ENCODE results near the gene ARFIP1. TPM values are rescaled to one million over a fixed set of nuclear protein-coding genes. Genes with fewer than 3 reads are reported as not detected.

ARFIP1 gene
- total RNA-seq, 2 experiments from 2014 or later: 8.4 to 10.5 TPM

GRCh38 chr4:152785639-152786615, 6.2 kb downstream of the ARFIP1 start:
- no peaks in the 10 kb centered on the region for H3K9me3 Mint-ChIP-seq (ENCODE audit: low read depth)
- ATAC-seq (no peak), DNase-seq (no peak)
- ChIA-PET POLR2A (interaction anchor here (0.6 kb wide), 1 partner anchor 10 kb away, joined by 3 read pairs; no protein-coding TSS in a partner anchor), CTCF (interaction anchor here (0.9 to 1.5 kb wide), 3 partner anchors 8 to 20 kb away, joined by 3 to 5 read pairs (median 3); no protein-coding TSS in a partner anchor)
- peaks cover 4% of the 10 kb centered on the region for H3K36me3 Mint-ChIP-seq (ENCODE audit: low read depth)
- intact Hi-C loops (cut with DNase I, micrococcal nuclease): no loop called here
- no peaks in the 10 kb centered on the region for H3K27me3 Mint-ChIP-seq
- H3K4me1 Mint-ChIP-seq: peaks cover 38% of the 10 kb centered on the region
- peak overlapping the region; percentile 61 for H3K27ac Mint-ChIP-seq
- H3K4me3 Mint-ChIP-seq: peak overlapping the region; percentile 4

GRCh38 chr4:152786627-152787026, 6.9 kb downstream of the ARFIP1 start:
- CTCF ChIA-PET: no interaction called here
- Mint-ChIP-seq H3K27ac (peak overlapping the region; percentile 61), H3K4me3 (peak overlapping the region; percentile 4), H3K4me1 (peaks cover 34% of the 10 kb centered on the region), H3K27me3 (no peaks in the 10 kb centered on the region), H3K36me3 (ENCODE audit: low read depth) (peaks cover 4% of the 10 kb centered on the region), H3K9me3 (ENCODE audit: low read depth) (no peaks in the 10 kb centered on the region)
- ATAC-seq (no peak), DNase-seq (no peak)
- intact Hi-C loops (cut with DNase I, micrococcal nuclease): no loop called here
- POLR2A ChIA-PET: no interaction called here

DNA sequence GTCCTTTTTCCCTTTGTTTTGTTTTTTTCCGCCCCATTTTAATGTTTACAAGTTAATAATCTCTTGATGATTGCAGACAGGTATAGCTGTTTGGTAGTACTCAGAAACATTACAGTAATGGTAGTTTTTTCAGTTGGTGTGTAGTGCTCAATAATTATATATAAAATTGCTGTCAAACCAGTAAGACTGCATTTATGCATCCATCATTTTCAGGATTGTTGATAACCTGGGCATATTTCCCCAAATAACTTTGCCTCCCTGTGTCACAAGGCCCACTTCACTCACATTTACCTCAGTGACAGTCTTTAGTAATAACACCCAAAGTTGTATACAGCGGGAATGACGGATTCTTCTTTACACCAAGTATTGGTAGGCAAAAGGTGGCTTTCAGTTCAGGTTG, 16.1 kb downstream of the ARFIP1 start:
- Mint-ChIP-seq H3K36me3 (ENCODE audit: low read depth) (peaks cover 1% of the 10 kb centered on the region), H3K27ac (no peak overlapping the region), H3K4me1 (no peaks in the 10 kb centered on the region), H3K9me3 (ENCODE audit: low read depth) (no peaks in the 10 kb centered on the region), H3K27me3 (no peaks in the 10 kb centered on the region), H3K4me3 (no peak overlapping the region)
- ATAC-seq (no peak), DNase-seq (no peak)
- CTCF ChIA-PET: no interaction called here
- POLR2A ChIA-PET: no interaction called here
- intact Hi-C loops (cut with DNase I, micrococcal nuclease): no loop called here

GRCh38 chr4:152803541-152803940, 23.8 kb downstream of the ARFIP1 start:
- H3K9me3 Mint-ChIP-seq (ENCODE audit: low read depth): peaks cover 4% of the 10 kb centered on the region
- CTCF ChIA-PET: interaction anchor here (0.7 kb wide), 1 partner anchor 20 kb away, joined by 3 read pairs; no protein-coding TSS in a partner anchor
- no peak for ATAC-seq
- no peak overlapping the region for H3K27ac Mint-ChIP-seq
- no peak for DNase-seq
- intact Hi-C loops (cut with DNase I, micrococcal nuclease): no loop called here
- peaks cover 19% of the 10 kb centered on the region for H3K4me1 Mint-ChIP-seq
- POLR2A ChIA-PET: no interaction called here
- H3K36me3 Mint-ChIP-seq (ENCODE audit: low read depth): peaks cover 6% of the 10 kb centered on the region
- H3K27me3 Mint-ChIP-seq: no peaks in the 10 kb centered on the region
- no peak overlapping the region for H3K4me3 Mint-ChIP-seq

- intact Hi-C loops (cut with DNase I, micrococcal nuclease): no loop called here
- ChIA-PET POLR2A (no interaction called here), CTCF (interaction anchor here (0.6 to 0.9 kb wide), 2 partner anchors 12 to 23 kb away, joined by 3 read pairs; no protein-coding TSS in a partner anchor)
- H3K27ac Mint-ChIP-seq: no peak overlapping the region
- no peak for ATAC-seq
- no peak overlapping the region for H3K4me3 Mint-ChIP-seq
- no peaks in the 10 kb centered on the region for H3K27me3 Mint-ChIP-seq
- H3K9me3 Mint-ChIP-seq (ENCODE audit: low read depth): peaks cover 4% of the 10 kb centered on the region
- DNase-seq: no peak
- H3K4me1 Mint-ChIP-seq: peaks cover 19% of the 10 kb centered on the region
- peaks cover 10% of the 10 kb centered on the region for H3K36me3 Mint-ChIP-seq (ENCODE audit: low read depth)
Observed at GRCh38 chr4:152805071-152805650, 25.4 kb downstream of the ARFIP1 start.

DNA sequence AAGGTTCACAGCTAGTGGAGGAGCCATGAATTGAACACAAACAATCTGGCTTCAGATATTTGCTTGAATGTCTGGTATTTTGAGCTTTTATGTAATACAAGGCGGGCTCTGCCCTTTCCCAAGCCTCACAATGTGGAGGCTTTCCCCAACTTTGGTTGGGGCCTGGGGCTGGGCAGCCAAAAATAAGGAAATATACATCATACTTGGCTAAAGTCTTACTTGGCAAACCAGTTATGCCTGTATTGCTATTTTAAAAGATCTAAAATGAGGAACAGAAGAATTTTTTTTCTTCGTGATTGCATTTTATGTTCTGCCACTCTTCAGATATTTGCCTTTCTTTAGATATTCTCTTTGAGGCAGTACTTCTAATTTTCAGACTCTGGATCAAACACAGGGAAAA, 26.1 kb downstream of the ARFIP1 start:
- Mint-ChIP-seq H3K27ac (no peak overlapping the region), H3K9me3 (ENCODE audit: low read depth) (peaks cover 4% of the 10 kb centered on the region), H3K4me1 (peaks cover 19% of the 10 kb centered on the region), H3K4me3 (no peak overlapping the region), H3K36me3 (ENCODE audit: low read depth) (peaks cover 14% of the 10 kb centered on the region), H3K27me3 (no peaks in the 10 kb centered on the region)
- intact Hi-C loops (cut with DNase I, micrococcal nuclease): no loop called here
- no peak for ATAC-seq
- no peak for DNase-seq
- ChIA-PET POLR2A (interaction anchor here (0.5 kb wide), 1 partner anchor 37 kb away, joined by 14 read pairs; no protein-coding TSS in a partner anchor), CTCF (interaction anchor here (0.7 to 1.6 kb wide), 2 partner anchors 20 to 27 kb away, joined by 3 to 4 read pairs; no protein-coding TSS in a partner anchor)

DNA sequence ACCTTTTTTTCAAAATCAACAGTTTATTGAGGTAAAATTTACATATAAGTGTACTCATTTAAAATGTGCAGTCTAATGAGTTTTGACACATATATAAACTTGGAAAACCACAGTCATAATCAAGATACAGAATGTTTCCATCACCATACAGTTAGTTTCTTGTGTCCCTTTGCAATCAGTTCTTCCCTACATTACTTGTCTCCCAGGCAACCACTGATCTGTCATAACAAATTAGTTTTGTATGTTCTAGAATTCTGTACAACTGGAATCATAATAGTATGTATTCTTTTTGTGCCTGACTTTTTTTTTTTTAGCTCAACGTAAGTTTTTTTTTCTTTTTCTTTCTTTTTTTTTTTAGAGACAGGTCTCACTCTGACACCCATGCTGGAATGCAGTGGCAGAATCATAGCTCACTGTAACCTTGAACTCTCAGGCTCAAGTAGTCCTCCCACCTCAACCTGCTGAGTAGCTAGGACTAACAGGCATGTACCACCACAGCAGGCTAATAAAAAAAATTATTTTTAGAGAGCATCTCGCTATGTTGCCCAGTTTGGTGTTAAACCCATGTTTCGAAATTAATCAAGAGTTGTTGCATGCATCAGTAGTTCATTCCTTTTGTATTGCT, 26.9 kb downstream of the ARFIP1 start:
- H3K4me1 Mint-ChIP-seq: peaks cover 19% of the 10 kb centered on the region
- DNase-seq (no peak), ATAC-seq (peak; percentile 34)
- peaks cover 4% of the 10 kb centered on the region for H3K9me3 Mint-ChIP-seq (ENCODE audit: low read depth)
- CTCF ChIA-PET: interaction anchor here (1.6 kb wide), 1 partner anchor 21 kb away, joined by 3 read pairs; no protein-coding TSS in a partner anchor
- POLR2A ChIA-PET: no interaction called here
- intact Hi-C loops (cut with DNase I, micrococcal nuclease): loop anchor here in 1 of 2 experiments (1.0 kb wide), 1 partner anchor 26 kb away; no protein-coding TSS in a partner anchor
- H3K27ac Mint-ChIP-seq: no peak overlapping the region
- peaks cover 20% of the 10 kb centered on the region for H3K36me3 Mint-ChIP-seq (ENCODE audit: low read depth)
- no peak overlapping the region for H3K4me3 Mint-ChIP-seq
- H3K27me3 Mint-ChIP-seq: no peaks in the 10 kb centered on the region

DNA sequence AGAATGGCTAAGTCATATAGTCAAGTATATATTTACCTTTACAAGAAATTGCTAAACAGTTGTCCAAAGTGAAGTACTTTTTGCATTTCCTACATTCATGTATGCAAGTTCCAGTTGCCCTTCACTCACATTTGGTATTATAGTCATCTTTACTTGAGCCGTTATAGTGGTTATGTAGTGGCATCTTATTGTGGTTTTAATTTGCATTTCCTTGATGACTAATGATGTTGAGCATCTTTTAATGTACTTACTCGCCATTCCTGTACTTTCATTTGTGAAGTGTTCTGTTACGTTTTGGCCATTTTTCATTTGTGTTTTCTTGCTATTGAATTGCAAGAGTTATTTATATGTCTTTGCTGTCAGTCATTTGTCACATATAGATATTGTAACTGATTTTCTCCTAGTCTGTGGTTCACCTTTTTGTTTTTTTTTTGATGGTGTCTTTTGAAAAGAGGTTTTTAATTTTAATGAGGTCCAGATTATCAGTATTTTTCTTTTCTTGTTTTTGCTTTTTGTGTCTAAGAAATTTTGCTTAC, 27.6 kb downstream of the ARFIP1 start:
- DNase-seq: no peak
- intact Hi-C loops (cut with DNase I, micrococcal nuclease): loop anchor here in 1 of 2 experiments (1.0 kb wide), 1 partner anchor 27 kb away; no protein-coding TSS in a partner anchor
- CTCF ChIA-PET: no interaction called here
- ATAC-seq: peak; percentile 86
- POLR2A ChIA-PET: no interaction called here
- peaks cover 5% of the 10 kb centered on the region for H3K9me3 Mint-ChIP-seq (ENCODE audit: low read depth)
- H3K36me3 Mint-ChIP-seq (ENCODE audit: low read depth): peaks cover 25% of the 10 kb centered on the region
- peaks cover 19% of the 10 kb centered on the region for H3K4me1 Mint-ChIP-seq
- H3K4me3 Mint-ChIP-seq: peak overlapping the region; percentile 22
- H3K27me3 Mint-ChIP-seq: no peaks in the 10 kb centered on the region
- H3K27ac Mint-ChIP-seq: peak overlapping the region; percentile 72

- intact Hi-C loops (cut with DNase I, micrococcal nuclease): no loop called here
- Mint-ChIP-seq H3K36me3 (ENCODE audit: low read depth) (peaks cover 34% of the 10 kb centered on the region), H3K27ac (no peak overlapping the region), H3K9me3 (ENCODE audit: low read depth) (peaks cover 12% of the 10 kb centered on the region), H3K4me3 (no peak overlapping the region), H3K27me3 (no peaks in the 10 kb centered on the region), H3K4me1 (peaks cover 19% of the 10 kb centered on the region)
- DNase-seq (no peak), ATAC-seq (no peak)
- ChIA-PET POLR2A (no interaction called here), CTCF (interaction anchor here (0.6 kb wide), 2 partner anchors 102 to 1056 kb away, joined by 4 to 5 read pairs; no protein-coding TSS in a partner anchor)
Observed at GRCh38 chr4:152808670-152809069, 28.9 kb downstream of the ARFIP1 start.

- Mint-ChIP-seq H3K36me3 (ENCODE audit: low read depth) (peaks cover 53% of the 10 kb centered on the region), H3K4me3 (no peak overlapping the region), H3K27me3 (no peaks in the 10 kb centered on the region), H3K27ac (no peak overlapping the region), H3K9me3 (ENCODE audit: low read depth) (peaks cover 27% of the 10 kb centered on the region), H3K4me1 (peaks cover 19% of the 10 kb centered on the region)
- no peak for ATAC-seq
- intact Hi-C loops (cut with DNase I, micrococcal nuclease): no loop called here
- ChIA-PET CTCF (no interaction called here), POLR2A (no interaction called here)
- DNase-seq: no peak
Observed at GRCh38 chr4:152810715-152811287, 31.0 kb downstream of the ARFIP1 start.

- Mint-ChIP-seq H3K9me3 (ENCODE audit: low read depth) (peaks cover 37% of the 10 kb centered on the region), H3K27me3 (no peaks in the 10 kb centered on the region), H3K36me3 (ENCODE audit: low read depth) (peaks cover 65% of the 10 kb centered on the region), H3K27ac (no peak overlapping the region), H3K4me3 (no peak overlapping the region), H3K4me1 (peaks cover 11% of the 10 kb centered on the region)
- POLR2A ChIA-PET: no interaction called here
- ATAC-seq (no peak), DNase-seq (no peak)
- intact Hi-C loops (cut with DNase I, micrococcal nuclease): no loop called here
- CTCF ChIA-PET: no interaction called here
Observed at GRCh38 chr4:152815078-152815477, 35.3 kb downstream of the ARFIP1 start.
